22Rv1 (cell line): ENCODE data around the gene PLXNA4.

Experiments
- H3K27ac ChIP-seq: fragments of 450-650 bp; 2 replicates; pipeline ENCODE4 v1.5.1; 2017
- ZFX ChIP-seq: fragments of 450-650 bp; IDR thresholded peaks from 2 replicates; pipeline ENCODE4 v1.6.1; 2017; ENCODE audit warnings: antibody characterized with exemption, borderline replicate concordance
- TF ChIP-seq, protein P1 (sequence below): fragments of 450-650 bp; IDR thresholded peaks from 2 replicates; pipeline ENCODE4 v1.5.1; 2017; ENCODE audit warnings: mild to moderate bottlenecking

The PLXNA4 gene

DNA sequence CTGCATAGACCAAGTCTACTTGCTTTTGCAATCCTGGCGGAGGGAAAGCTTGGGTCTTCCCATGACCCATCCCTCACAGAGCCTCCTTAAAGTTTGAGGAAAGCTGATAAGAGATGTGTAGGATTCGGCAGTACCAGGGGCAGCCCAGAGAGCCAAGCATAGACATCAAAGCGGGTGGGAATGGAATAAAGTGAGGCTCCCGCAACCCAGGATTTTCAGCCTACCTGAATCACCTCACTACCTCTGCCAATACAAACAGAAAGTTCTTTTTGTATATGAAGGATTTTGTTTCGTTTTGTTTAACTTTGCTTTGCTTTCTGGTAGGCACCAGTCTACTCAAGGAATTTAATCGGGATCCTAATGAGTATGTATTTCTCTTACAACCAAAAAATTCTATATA, 451.7 kb downstream of the PLXNA4 start:
- TF ChIP-seq, protein P1, sequence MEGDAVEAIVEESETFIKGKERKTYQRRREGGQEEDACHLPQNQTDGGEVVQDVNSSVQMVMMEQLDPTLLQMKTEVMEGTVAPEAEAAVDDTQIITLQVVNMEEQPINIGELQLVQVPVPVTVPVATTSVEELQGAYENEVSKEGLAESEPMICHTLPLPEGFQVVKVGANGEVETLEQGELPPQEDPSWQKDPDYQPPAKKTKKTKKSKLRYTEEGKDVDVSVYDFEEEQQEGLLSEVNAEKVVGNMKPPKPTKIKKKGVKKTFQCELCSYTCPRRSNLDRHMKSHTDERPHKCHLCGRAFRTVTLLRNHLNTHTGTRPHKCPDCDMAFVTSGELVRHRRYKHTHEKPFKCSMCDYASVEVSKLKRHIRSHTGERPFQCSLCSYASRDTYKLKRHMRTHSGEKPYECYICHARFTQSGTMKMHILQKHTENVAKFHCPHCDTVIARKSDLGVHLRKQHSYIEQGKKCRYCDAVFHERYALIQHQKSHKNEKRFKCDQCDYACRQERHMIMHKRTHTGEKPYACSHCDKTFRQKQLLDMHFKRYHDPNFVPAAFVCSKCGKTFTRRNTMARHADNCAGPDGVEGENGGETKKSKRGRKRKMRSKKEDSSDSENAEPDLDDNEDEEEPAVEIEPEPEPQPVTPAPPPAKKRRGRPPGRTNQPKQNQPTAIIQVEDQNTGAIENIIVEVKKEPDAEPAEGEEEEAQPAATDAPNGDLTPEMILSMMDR, result no peak
- TF ChIP-seq ZFX, result no peak
- no peak overlapping the region for H3K27ac ChIP-seq

DNA sequence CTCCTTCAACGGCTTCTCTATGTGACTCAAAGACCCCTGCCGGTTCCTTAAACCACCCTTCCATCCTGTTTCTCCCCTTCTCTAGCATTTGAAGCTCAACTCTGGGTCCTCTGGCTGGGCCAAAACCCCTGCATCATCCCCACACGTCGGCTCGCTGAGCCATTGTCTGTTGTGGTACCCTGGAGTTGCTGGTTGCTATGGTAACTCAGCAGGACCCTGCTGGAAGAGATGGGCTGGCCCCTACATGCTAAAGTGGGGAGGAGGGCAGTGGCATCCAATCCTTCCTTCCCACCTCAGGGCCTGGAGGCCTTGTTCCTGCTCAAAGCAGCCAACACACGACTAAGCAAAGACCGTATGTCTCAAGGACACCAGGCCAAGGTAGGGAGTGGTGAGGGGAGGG, 452.5 kb downstream of the PLXNA4 start:
- no peak overlapping the region for H3K27ac ChIP-seq
- no peak for TF ChIP-seq ZFX
- TF ChIP-seq, protein P1, result no peak

DNA sequence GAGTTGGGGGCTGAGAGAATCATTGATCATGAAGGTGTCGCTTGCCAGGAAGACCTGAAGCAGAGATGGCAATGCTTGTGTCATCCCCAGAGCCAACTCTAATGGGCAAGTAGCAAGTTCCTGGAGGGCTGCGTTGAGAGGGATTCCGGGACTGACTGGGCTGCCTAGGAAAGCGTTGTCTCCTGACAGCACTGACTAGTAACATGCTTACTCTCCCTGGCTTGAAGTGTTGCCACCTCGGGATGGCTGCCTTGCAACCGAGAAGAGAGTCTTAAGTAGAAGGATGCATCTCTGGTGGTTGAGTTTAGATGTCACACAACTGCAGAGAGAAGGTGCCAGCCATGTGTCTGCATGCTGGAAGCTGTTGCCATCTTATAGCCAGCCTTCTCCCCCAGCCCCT, 453.4 kb downstream of the PLXNA4 start:
- TF ChIP-seq, protein P1, result no peak
- no peak for TF ChIP-seq ZFX
- H3K27ac ChIP-seq, result no peak overlapping the region

DNA sequence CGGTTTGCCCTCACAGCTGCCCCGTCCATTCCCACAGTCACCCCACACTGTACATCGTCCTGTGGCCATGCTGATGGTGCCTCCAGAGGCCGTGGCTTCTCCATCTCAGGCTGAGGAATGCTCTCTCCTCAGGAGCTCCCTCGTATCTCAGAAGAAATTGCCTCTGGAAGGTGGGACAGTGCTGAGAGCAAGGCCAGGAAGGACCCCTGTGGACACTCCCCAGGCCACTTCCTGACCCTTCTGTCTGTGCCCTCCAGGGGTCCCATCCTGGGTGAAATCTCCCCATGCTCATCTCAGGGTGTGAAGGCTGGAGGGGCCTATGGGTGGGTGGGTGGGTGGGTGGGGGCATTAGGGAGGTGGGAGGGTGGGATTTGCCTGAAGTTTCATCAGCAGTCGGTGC, 454.3 kb downstream of the PLXNA4 start:
- TF ChIP-seq, protein P1, result no peak
- no peak for TF ChIP-seq ZFX
- no peak overlapping the region for H3K27ac ChIP-seq

DNA sequence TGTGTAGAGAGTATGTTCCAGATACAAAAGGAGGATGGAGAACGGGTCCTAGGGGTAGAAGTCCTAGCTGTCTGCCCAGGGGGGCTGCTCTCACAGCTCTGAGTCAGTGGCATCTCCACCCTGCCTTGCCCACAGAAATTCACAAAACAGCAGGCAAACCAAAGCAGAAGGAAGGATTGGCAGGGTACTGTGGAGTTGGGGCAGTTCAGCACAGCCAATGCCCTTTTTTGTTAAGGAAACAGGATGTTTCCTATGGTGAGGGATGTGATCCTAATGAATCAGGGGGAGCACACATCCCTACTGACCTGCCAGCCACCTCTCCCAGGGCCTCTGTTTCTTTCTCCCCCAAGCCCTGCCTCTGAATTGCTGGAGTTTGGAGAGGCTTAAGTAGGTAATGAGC, 457.6 kb downstream of the PLXNA4 start:
- no peak for TF ChIP-seq ZFX
- TF ChIP-seq, protein P1, result no peak
- no peak overlapping the region for H3K27ac ChIP-seq

DNA sequence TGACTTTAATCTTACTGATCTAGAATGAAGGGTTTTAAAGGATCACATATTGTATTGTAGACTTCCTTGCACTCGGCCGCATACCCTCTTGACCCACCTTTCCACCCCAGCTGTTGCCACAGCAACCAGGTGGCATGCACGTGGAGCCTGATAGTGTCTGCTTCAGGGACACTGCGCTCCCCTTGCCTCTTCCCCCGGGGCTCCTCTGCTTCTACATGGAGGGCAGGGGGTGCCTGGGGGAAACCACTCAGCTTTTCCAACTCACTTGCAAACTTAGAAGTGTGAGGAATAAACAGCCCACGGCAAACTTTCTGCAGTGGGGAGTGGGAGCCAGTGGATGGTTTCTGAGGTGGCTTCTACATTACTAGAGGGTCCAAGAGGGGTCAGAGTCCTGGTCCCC, 458.6 kb downstream of the PLXNA4 start:
- H3K27ac ChIP-seq, result no peak overlapping the region
- TF ChIP-seq ZFX, result no peak
- TF ChIP-seq, protein P1, result no peak

DNA sequence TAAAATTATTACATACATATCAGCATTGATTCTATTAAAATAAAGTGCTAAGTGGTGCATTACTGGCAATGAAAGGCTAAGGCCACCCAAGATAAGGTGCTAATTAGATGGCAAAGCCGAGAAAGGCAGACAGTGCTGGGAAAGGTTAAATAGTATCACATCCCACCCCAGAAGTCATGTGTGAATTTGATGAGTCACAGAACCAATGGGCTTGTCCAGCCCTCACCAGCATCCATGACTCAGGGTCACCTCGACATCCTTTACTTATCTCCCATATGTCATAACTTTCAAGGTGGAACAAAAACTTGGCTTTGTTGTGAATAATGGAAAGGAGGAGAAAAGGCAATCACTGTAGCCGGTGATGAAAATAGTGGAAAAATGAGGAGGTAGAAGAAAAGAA, 459.1 kb downstream of the PLXNA4 start:
- TF ChIP-seq ZFX, result no peak
- TF ChIP-seq, protein P1, result no peak
- no peak overlapping the region for H3K27ac ChIP-seq
